NCI-H345 treated with DMSO at 0.1 percent for 48 hours (cell line): ENCODE results near the gene XPR1.

ENCODE experiments used
- DNase-seq: peaks from one replicate; lab custom pipeline; 2025; ENCODE audit not compliant: unreplicated experiment; lab: John Stamatoyannopoulos, UW

The XPR1 gene

GRCh38 chr1:180881806-180882509 is 250.1 kb downstream of the XPR1 start:
- DNase-seq, result peak; percentile 57

GRCh38 chr1:180884588-180885300 is 252.9 kb downstream of the XPR1 start:
- DNase-seq, result no peak

- no peak for DNase-seq
Observed at GRCh38 chr1:180886338-180886737, 254.5 kb downstream of the XPR1 start.

- DNase-seq, result no peak
Observed at GRCh38 chr1:180887841-180888240, 256.0 kb downstream of the XPR1 start.

GRCh38 chr1:180888870-180889269 is 257.0 kb downstream of the XPR1 start:
- DNase-seq, result no peak

DNA sequence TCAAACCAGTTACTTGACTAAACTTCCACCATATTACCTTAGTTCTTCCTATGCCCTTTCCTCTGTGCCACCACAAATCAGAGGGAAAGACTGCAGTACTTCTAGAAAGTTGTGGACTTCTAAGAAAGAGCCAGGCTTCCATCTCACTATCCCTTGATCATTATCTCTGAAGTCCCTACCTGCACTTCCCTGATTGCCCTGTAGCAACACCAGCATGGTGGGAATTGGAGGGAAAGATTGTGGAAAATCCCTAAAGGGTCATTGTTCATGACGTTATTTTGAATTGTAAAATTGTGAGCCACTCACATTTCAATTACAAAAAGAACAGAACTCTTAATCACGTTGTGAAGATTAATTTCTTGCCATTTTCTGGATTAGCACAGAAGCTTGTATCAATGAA is 257.5 kb downstream of the XPR1 start:
- no peak for DNase-seq

- DNase-seq, result no peak
Observed at GRCh38 chr1:180892272-180892671, 260.4 kb downstream of the XPR1 start.

GRCh38 chr1:180892675-180893074 is 260.9 kb downstream of the XPR1 start:
- no peak for DNase-seq

DNA sequence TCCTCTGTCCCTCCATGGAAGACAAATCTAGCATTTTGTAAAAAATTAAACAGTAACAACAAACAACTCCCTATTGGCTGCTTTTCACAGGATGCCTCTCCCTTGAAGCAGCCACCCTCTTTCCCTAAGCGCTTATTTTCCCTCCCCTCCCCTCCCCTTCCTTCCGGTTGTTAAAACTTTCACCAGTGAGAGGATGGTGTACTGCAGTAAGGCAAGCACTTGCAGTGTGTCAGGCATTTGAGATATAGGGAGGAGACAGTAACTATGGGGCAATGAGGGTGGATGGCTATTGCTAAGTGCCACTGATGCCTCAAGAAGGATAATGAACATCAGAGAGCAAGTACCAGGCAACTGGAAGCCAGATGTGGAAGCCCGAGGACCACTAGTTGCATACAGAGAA is 261.8 kb downstream of the XPR1 start:
- DNase-seq, result no peak

DNA sequence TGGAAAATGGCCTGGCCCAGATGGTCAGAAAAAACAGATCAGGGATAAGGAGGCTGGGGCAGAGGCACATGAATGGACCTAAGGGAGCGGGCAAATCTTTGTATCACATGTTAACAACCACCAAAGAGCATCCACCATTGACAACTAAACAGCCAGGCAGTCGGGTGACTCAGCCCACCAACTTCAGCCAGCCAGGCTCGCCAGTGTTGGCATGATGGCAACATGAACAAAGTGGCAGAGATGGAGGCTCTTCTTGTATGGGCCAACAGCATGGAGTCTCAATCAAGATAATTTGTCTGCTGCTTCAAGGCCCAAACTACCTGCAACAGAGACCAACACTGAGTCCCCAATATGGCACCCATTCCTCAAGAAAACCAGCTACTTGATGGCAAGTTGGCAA is 264.3 kb downstream of the XPR1 start:
- DNase-seq, result no peak

DNA sequence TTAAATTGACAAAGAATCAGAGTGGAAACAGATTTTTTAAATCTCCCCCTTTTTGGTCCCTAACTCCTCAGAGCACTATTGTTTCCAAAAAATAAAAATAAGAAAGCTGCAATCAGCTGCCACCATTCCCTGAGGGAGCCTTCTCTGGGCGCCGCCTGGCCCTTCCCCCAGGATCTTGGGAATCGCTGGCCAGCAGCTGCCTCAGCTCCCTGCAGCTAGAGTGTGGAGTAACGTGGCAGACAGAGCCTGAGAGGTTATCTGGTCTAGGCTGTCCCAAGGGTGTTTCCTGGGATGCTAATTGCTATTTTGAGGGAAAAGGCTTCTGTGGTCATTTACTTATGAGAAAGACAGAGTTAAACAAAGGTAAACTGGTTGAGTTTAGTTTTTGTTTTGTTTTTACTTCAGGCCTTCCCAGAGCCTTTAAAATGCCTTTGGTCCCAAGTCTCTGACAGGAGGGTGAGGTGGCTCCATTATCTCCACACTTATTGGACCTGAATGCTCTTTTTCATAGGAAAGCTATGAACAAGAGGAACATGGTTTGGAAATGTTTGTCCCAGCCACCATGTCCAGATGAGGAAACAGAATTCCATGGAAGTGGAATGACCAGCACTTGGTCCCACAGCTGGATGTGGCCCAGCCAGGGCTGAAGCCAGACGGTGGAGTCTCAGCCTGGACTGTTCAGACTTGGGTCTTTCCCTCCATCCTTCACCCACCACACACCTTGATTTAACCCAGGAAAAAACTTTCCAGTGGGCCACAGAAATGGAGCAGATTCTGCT is 266.8 kb downstream of the XPR1 start:
- DNase-seq, result no peak

GRCh38 chr1:180899262-180899661 is 267.4 kb downstream of the XPR1 start:
- DNase-seq, result no peak

DNA sequence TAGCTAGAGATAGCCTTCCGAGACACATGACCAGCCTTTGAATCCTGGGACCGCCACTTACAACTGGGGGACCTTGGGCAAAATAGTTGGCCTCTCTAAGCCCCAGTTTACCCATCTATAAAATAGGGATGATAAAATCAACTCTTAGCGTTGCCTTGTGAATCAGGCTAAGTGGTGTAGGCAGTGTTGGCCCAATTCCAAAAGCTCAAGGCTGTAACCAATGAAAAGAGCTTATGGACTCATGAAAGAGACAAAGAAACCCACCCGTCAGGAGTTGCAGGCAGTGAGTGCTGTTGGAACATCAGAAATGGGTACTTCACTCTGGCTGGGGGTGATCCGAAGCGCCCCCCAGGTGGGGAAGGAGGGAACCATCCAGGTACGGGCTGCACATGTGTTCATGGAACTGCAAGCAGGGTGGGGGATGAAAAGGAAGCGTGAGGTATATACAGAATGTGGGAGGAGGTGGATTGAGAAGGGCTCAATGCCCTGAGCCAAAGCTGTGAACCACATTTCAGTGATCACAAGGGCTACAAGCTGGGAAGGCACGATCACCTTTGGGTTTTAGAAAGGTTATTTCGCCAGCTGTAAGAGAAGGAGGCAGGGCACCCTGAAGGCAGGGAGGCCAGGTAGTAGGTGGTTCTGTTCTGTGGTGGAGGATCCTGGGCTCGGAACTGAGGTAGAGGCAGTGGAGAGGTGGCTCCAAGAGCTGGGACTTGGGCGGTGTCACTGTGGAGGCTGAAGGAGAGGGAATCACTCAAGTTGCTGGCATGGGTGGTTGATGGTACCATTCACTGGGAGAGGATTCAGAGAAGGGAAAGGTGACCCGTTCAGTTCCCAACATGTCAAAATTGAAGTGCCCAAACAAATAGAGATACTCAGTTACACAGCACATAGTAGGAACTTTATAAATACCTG is 269.5 kb downstream of the XPR1 start:
- DNase-seq, result no peak

DNA sequence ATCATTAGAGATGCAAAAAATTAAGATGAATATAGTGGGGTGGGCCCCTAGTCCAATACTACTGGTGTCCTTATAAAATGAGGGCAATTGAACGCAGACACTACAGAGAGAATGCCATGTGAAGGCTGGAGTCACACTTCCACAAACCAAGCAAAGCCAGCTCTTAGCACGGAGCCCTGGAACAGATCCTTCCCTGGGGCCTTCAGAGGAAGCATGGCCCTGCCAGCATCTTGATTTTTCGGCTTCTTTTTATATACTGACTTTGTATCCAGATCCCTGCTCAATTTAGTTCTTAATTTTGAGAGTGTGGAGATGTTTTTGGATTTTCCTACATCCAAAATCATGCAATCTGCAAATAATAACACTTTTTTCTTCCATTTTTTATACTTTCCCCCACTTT is 270.7 kb downstream of the XPR1 start:
- DNase-seq, result no peak

GRCh38 chr1:180905927-180906326 is 274.1 kb downstream of the XPR1 start:
- no peak for DNase-seq

GRCh38 chr1:180906511-180906910 is 274.7 kb downstream of the XPR1 start:
- no peak for DNase-seq

DNA sequence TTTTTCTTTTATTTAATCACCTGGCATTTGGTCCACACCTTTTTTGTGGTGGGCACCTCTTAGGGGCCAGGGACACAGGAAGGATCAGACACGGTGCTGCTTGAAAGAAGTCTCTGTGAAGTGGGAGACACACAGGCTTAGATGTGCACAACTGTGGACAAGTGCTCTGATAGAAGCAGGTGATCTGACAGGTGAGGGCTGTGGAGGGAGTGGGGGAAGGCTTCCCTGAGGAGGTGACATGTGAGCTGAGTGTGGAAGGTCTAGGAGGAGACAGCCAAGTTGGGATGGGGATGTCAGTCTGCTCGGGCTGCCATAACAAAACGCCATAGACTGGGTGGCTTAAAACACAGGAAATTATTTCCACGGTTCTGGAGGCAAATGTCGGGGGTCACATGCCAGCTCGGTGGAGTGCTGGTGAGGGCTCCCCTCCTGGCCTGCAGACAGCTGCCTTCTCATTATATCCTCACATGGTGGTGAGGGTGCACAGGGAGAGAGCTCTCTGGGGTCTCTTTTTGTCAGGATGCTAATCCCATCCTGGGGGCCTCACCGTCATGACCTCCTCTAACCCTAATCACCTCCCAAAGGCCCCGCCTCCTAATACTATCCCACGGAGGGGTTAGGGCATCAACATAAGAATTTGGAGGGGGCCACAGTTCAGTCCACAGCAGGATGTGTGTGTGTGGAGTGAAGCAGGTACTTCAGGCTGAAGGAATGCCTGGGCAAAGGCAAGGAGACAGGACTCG is 275.7 kb downstream of the XPR1 start:
- no peak for DNase-seq

- DNase-seq, result no peak
Observed at GRCh38 chr1:180908074-180908765, 276.4 kb downstream of the XPR1 start.

DNA sequence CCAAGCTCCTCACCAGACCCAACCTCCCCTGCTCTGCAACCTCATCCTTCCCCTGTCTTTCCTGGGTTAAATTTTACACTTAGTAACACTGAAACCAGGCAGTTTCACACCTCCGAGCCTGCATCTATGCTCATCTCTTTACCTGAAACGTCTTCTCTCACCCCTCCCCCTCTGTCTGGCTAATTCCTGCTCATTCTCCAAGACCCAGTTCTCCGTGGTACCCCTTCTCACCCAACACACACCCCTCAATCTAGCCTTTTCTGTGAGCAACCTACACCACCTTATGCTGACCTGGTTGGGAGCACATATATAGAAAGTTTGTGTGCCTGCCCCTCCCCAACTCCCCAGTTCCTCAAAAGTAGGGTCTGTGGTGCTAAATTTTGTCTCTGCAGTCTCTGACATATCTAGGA is 277.2 kb downstream of the XPR1 start:
- no peak for DNase-seq
